GM23338 (cell line): ENCODE results near the gene ACTR10. TPM values are rescaled to one million over a fixed set of nuclear protein-coding genes. Genes with fewer than 3 reads are reported as not detected.

Source experiments
- ATAC-seq: fragments of 200-7000 bp; cut with Tn5 transposase; 3 replicates; pipeline ENCODE4 v1.9.1; 2020
- DNase-seq: peaks from one replicate; pipeline ENCODE4 v3.0.0-alpha.2; 2015; ENCODE audit warnings: low spot score
- H2AFZ ChIP-seq: fragments of 200-600 bp; sonication (generic); 2 replicates; pipeline ENCODE4 v1.8.0; 2016; ENCODE audit warnings: antibody characterized with exemption, mild to moderate bottlenecking, moderate library complexity
- H3F3A ChIP-seq: fragments of 200-600 bp; sonication (generic); replicated peaks from 2 replicates; pipeline ENCODE4 v1.8.0; 2017; ENCODE audit warnings: antibody characterized with exemption, mixed run types, low read depth
- H3K27ac ChIP-seq: fragments of 200-600 bp; sonication (generic); 2 replicates; pipeline ENCODE4 v1.6.1; 2016; ENCODE audit warnings: low read depth
- H3K27me3 ChIP-seq: fragments of 200-600 bp; sonication (generic); 2 replicates; pipeline ENCODE4 v1.8.0; 2016; ENCODE audit warnings: mild to moderate bottlenecking, mixed run types, moderate library complexity; ENCODE audit not compliant: insufficient read depth
- H3K36me3 ChIP-seq: fragments of 200-600 bp; sonication (generic); 2 replicates; pipeline ENCODE4 v1.8.0; 2016; ENCODE audit warnings: mild to moderate bottlenecking; ENCODE audit not compliant: insufficient read depth
- H3K4me1 ChIP-seq: fragments of 200-600 bp; sonication (generic); 2 replicates; pipeline ENCODE4 v1.8.0; 2016; ENCODE audit warnings: mild to moderate bottlenecking, moderate library complexity; ENCODE audit not compliant: insufficient read depth
- H3K4me2 ChIP-seq: fragments of 200-600 bp; sonication (generic); 2 replicates; pipeline ENCODE4 v1.7.1; 2017; ENCODE audit warnings: mixed run types
- H3K4me3 ChIP-seq: fragments of 200-600 bp; sonication (generic); 2 replicates; pipeline ENCODE4 v1.6.1; 2016; ENCODE audit warnings: mixed run types
- H3K79me2 ChIP-seq: fragments of 200-600 bp; sonication (generic); replicated peaks from 2 replicates; pipeline ENCODE4 v1.8.0; 2017; ENCODE audit warnings: mild to moderate bottlenecking; ENCODE audit not compliant: insufficient read depth
- H3K9me2 ChIP-seq: fragments of 200-600 bp; sonication (generic); 2 replicates; pipeline ENCODE4 v1.8.0; 2017; ENCODE audit not compliant: insufficient read depth
- H4K20me1 ChIP-seq: fragments of 200-600 bp; sonication (generic); replicated peaks from 2 replicates; pipeline ENCODE4 v1.8.0; 2017; ENCODE audit warnings: mild to moderate bottlenecking; ENCODE audit not compliant: insufficient read depth
- H3K27ac Mint-ChIP-seq: 2 replicates; pipeline ENCODE4 v1.8.0; 2020; ENCODE audit warnings: inconsistent platforms, mild to moderate bottlenecking, moderate library complexity, mixed read lengths
- H3K27me3 Mint-ChIP-seq: 3 replicates; pipeline ENCODE4 v1.8.0; 2022; ENCODE audit warnings: low read depth, mild to moderate bottlenecking, moderate library complexity, mixed read lengths, inconsistent platforms; ENCODE audit not compliant: insufficient read depth, poor library complexity
- H3K36me3 Mint-ChIP-seq: 3 replicates; pipeline ENCODE4 v1.8.0; 2021; ENCODE audit warnings: low read depth, mild to moderate bottlenecking, inconsistent platforms, moderate library complexity, mixed read lengths
- H3K4me1 Mint-ChIP-seq: 3 replicates; pipeline ENCODE4 v1.8.0; 2020; ENCODE audit warnings: mild to moderate bottlenecking, inconsistent platforms, mixed read lengths
- H3K4me3 Mint-ChIP-seq: 3 replicates; pipeline ENCODE4 v1.8.0; 2021; ENCODE audit warnings: moderate library complexity, mild to moderate bottlenecking, inconsistent platforms, mixed read lengths
- H3K9me3 Mint-ChIP-seq: 3 replicates; pipeline ENCODE4 v1.8.0; 2020; ENCODE audit warnings: moderate library complexity, mild to moderate bottlenecking, inconsistent platforms, mixed read lengths
- CREB1 ChIP-seq: fragments of 250-450 bp; sonication (Bioruptor Pico); IDR thresholded peaks from 2 replicates; pipeline ENCODE4 v1.5.0; 2020; ENCODE audit warnings: low read depth, mild to moderate bottlenecking, moderate library complexity
- CTCF ChIP-seq, 2 experiments: fragments of 200-600 bp in 1 of 2; sonication (generic) in 1 of 2; conservative IDR thresholded peaks; 2 replicates each; pipeline versions ENCODE4 v1.5.1 to v1.6.1; 2016 to 2017; ENCODE audit warnings: antibody characterized with exemption in 2 of 2, low read depth in 2 of 2, mild to moderate bottlenecking in 2 of 2, moderate library complexity in 1 of 2
- ETS1 ChIP-seq: IDR thresholded peaks from 2 replicates; pipeline ENCODE4 v1.6.1; 2016; ENCODE audit warnings: antibody characterized with exemption
- EZH2 ChIP-seq: fragments of 200-600 bp; sonication (generic); IDR thresholded peaks from one replicate; pipeline ENCODE4 v1.8.0; 2017; ENCODE audit warnings: antibody characterized with exemption, mild to moderate bottlenecking, low read depth; ENCODE audit not compliant: unreplicated experiment
- EZH2phosphoT487 ChIP-seq: fragments of 200-600 bp; sonication (generic); IDR thresholded peaks from one replicate; pipeline ENCODE4 v1.8.1; 2018; ENCODE audit warnings: antibody characterized with exemption; ENCODE audit not compliant: unreplicated experiment
- JUNB ChIP-seq: IDR thresholded peaks from one replicate; pipeline ENCODE4 v1.6.1; 2016; ENCODE audit warnings: antibody characterized with exemption; ENCODE audit not compliant: unreplicated experiment
- NANOG ChIP-seq: IDR thresholded peaks from 2 replicates; pipeline ENCODE4 v1.6.1; 2016; ENCODE audit warnings: antibody characterized with exemption, borderline replicate concordance
- POLR2AphosphoS5 ChIP-seq: IDR thresholded peaks from 2 replicates; pipeline ENCODE4 v1.6.1; 2016; ENCODE audit warnings: antibody characterized with exemption, low read depth
- REST ChIP-seq: IDR thresholded peaks from one replicate; pipeline ENCODE4 v1.6.1; 2018; ENCODE audit warnings: antibody characterized with exemption; ENCODE audit not compliant: unreplicated experiment
- STAT1 ChIP-seq: IDR thresholded peaks from one replicate; pipeline ENCODE4 v1.6.1; 2016; ENCODE audit warnings: antibody characterized with exemption; ENCODE audit not compliant: unreplicated experiment
- ZNF114 ChIP-seq: fragments of 250-450 bp; sonication (Bioruptor Pico); IDR thresholded peaks from 2 replicates; pipeline ENCODE4 v1.5.0; 2020; ENCODE audit warnings: mild to moderate bottlenecking, moderate library complexity
- ZNF331 ChIP-seq: fragments of 250-450 bp; sonication (Bioruptor Pico); IDR thresholded peaks from 2 replicates; pipeline ENCODE4 v1.5.0; 2020; ENCODE audit warnings: low read depth, mild to moderate bottlenecking, moderate library complexity
- ZNF462 ChIP-seq: fragments of 250-450 bp; sonication (Bioruptor Pico); IDR thresholded peaks from 2 replicates; pipeline ENCODE4 v1.5.0; 2020; ENCODE audit warnings: mild to moderate bottlenecking, moderate library complexity
- polyA plus RNA-seq: library from polyadenylated mRNA; unstranded; fragments of >200 nt; fragmentation: Nextera tagmentation; extraction: Ambion mirVana; gene quantifications from 2 replicates; pipeline ENCODE4 v1.2.1, GENCODE V29; 2016
- total RNA-seq: library from RNA; depleted of rRNA; stranded (reverse); fragments of >200 nt; shearing (Covaris generic); gene quantifications from 2 replicates; pipeline ENCODE4 v1.2.3, GENCODE V29; 2014

ACTR10 gene
- total and polyA plus RNA-seq, 2 experiments from 2014 or later: 30.8 to 50.2 TPM

GRCh38 chr14:58189176-58189575 is 10.8 kb upstream of the ACTR10 start:
- Histone ChIP-seq H4K20me1 (no peaks in the 10 kb centered on the region), H3K4me3 (no peak overlapping the region), H3K9me2 (no peaks in the 10 kb centered on the region), H3F3A (no peaks in the 10 kb centered on the region), H3K36me3 (no peaks in the 10 kb centered on the region), H3K4me2 (no peak overlapping the region), H3K27me3 (no peaks in the 10 kb centered on the region), H3K79me2 (no peaks in the 10 kb centered on the region), H2AFZ (no peak overlapping the region), H3K4me1 (no peaks in the 10 kb centered on the region), H3K27ac (no peak overlapping the region)
- ATAC-seq (no peak), DNase-seq (no peak)
- Mint-ChIP-seq H3K36me3 (no peaks in the 10 kb centered on the region), H3K9me3 (no peaks in the 10 kb centered on the region), H3K27ac (no peak overlapping the region), H3K4me1 (no peaks in the 10 kb centered on the region), H3K27me3 (no peaks in the 10 kb centered on the region), H3K4me3 (no peak overlapping the region)
- no peak for TF ChIP-seq ZNF331 (CRISPR knock-in tag)
- TF ChIP-seq CREB1 (CRISPR knock-in tag): no peak
- TF ChIP-seq REST: no peak
- no peak for TF ChIP-seq POLR2AphosphoS5
- TF ChIP-seq ETS1: no peak
- no peak for TF ChIP-seq ZNF114 (CRISPR knock-in tag)
- TF ChIP-seq EZH2phosphoT487: no peak
- TF ChIP-seq CTCF (conservative IDR thresholded peaks at IDR 0.05; ENCODE audit: low read depth in 2 of 2): no peak
- no peak for TF ChIP-seq JUNB
- TF ChIP-seq ZNF462 (CRISPR knock-in tag): no peak
- no peak for TF ChIP-seq NANOG
- no peak for TF ChIP-seq STAT1
- no peak for TF ChIP-seq EZH2
